Activated naive CD8-positive, alpha-beta T cell treated with anti-CD3 and anti-CD28 coated beads for 36 hours (primary cell): Measurements from ENCODE around the gene AS3MT. TPM values are rescaled to one million over a fixed set of nuclear protein-coding genes. Genes with fewer than 3 reads are reported as not detected.
A peak's percentile ranks its signal among the peaks of the same experiment; 100 is the strongest.
"Not testable (repeated sequence)": the region's sequence is repeated elsewhere in the genome, so short reads cannot be mapped to it uniquely, and the experiment has no call there.

ENCODE experiments used
- DNase-seq: peaks from one replicate; pipeline ENCODE4 v3.0.0; 2021
- H3K27ac Mint-ChIP-seq: one replicate; pipeline ENCODE4 v1.8.0; 2022; ENCODE audit warnings: mild to moderate bottlenecking, moderate library complexity, mixed read lengths
- H3K27me3 Mint-ChIP-seq: one replicate; pipeline ENCODE4 v1.8.0; 2022; ENCODE audit warnings: mild to moderate bottlenecking, mixed read lengths
- H3K36me3 Mint-ChIP-seq: one replicate; pipeline ENCODE4 v1.8.0; 2021; ENCODE audit warnings: mild to moderate bottlenecking, mixed read lengths
- H3K4me1 Mint-ChIP-seq: one replicate; pipeline ENCODE4 v1.8.0; 2021; ENCODE audit warnings: mixed read lengths
- H3K4me3 Mint-ChIP-seq: one replicate; pipeline ENCODE4 v1.8.0; 2022; ENCODE audit warnings: mild to moderate bottlenecking, moderate library complexity, mixed read lengths
- H3K9me3 Mint-ChIP-seq: one replicate; pipeline ENCODE4 v1.8.0; 2022; ENCODE audit warnings: mixed read lengths
- total RNA-seq, 2 experiments: library from RNA; stranded (reverse); gene quantifications; one replicate each; pipeline ENCODE4 v1.2.3, GENCODE V29; 2021

The AS3MT gene
- total RNA-seq: 1 to 10 TPM in 1 of 2 experiments, not detected in 1; 1.2 TPM

GRCh38 chr10:102869258-102870198 lies at the start of gene AS3MT:
Gene AS3MT (plus strand): TSS chr10:102869470. CDS start chr10:102869593, 123 bp downstream.
- H3K27me3 Mint-ChIP-seq: peaks cover 28% of the 10 kb centered on the region
- H3K27ac Mint-ChIP-seq: no peak within 1 kb of the TSS
- DNase-seq: peak; percentile 54
- H3K4me3 Mint-ChIP-seq: peak within 1 kb of the TSS; percentile 73
- H3K4me1 Mint-ChIP-seq: peaks cover 4% of the 10 kb centered on the region
- H3K9me3 Mint-ChIP-seq: no peaks in the 10 kb centered on the region
- H3K36me3 Mint-ChIP-seq: no peaks in the 10 kb centered on the region

GRCh38 chr10:102820008-102820407 lies 49.3 kb upstream of the AS3MT start:
- not testable (repeated sequence) for H3K9me3 Mint-ChIP-seq, H3K36me3 Mint-ChIP-seq, H3K27ac Mint-ChIP-seq, H3K4me1 Mint-ChIP-seq, DNase-seq, H3K27me3 Mint-ChIP-seq, H3K4me3 Mint-ChIP-seq

GRCh38 chr10:102822222-102822621 lies 47.0 kb upstream of the AS3MT start:
- H3K9me3 Mint-ChIP-seq: no peaks in the 10 kb centered on the region
- no peak for DNase-seq
- no peaks in the 10 kb centered on the region for H3K27me3 Mint-ChIP-seq
- H3K36me3 Mint-ChIP-seq: no peaks in the 10 kb centered on the region
- no peaks in the 10 kb centered on the region for H3K4me1 Mint-ChIP-seq
- no peak overlapping the region for H3K27ac Mint-ChIP-seq
- no peak overlapping the region for H3K4me3 Mint-ChIP-seq

- Mint-ChIP-seq H3K4me3 (no peak overlapping the region), H3K36me3 (no peaks in the 10 kb centered on the region), H3K27ac (no peak overlapping the region), H3K27me3 (no peaks in the 10 kb centered on the region), H3K4me1 (no peaks in the 10 kb centered on the region), H3K9me3 (no peaks in the 10 kb centered on the region)
- no peak for DNase-seq
Observed at GRCh38 chr10:102824664-102825063, 44.6 kb upstream of the AS3MT start.

- H3K27me3 Mint-ChIP-seq: no peaks in the 10 kb centered on the region
- no peaks in the 10 kb centered on the region for H3K36me3 Mint-ChIP-seq
- no peak overlapping the region for H3K27ac Mint-ChIP-seq
- H3K4me1 Mint-ChIP-seq: no peaks in the 10 kb centered on the region
- no peak for DNase-seq
- no peaks in the 10 kb centered on the region for H3K9me3 Mint-ChIP-seq
- no peak overlapping the region for H3K4me3 Mint-ChIP-seq
Observed at GRCh38 chr10:102826148-102826796, 43.0 kb upstream of the AS3MT start.

- no peak overlapping the region for H3K27ac Mint-ChIP-seq
- DNase-seq: no peak
- no peaks in the 10 kb centered on the region for H3K36me3 Mint-ChIP-seq
- no peaks in the 10 kb centered on the region for H3K4me1 Mint-ChIP-seq
- H3K4me3 Mint-ChIP-seq: no peak overlapping the region
- no peaks in the 10 kb centered on the region for H3K27me3 Mint-ChIP-seq
- H3K9me3 Mint-ChIP-seq: no peaks in the 10 kb centered on the region
Observed at GRCh38 chr10:102827597-102827975, 41.7 kb upstream of the AS3MT start.

- no peak for DNase-seq
- H3K27ac Mint-ChIP-seq: no peak overlapping the region
- H3K36me3 Mint-ChIP-seq: no peaks in the 10 kb centered on the region
- H3K4me3 Mint-ChIP-seq: no peak overlapping the region
- no peaks in the 10 kb centered on the region for H3K27me3 Mint-ChIP-seq
- no peaks in the 10 kb centered on the region for H3K4me1 Mint-ChIP-seq
- no peaks in the 10 kb centered on the region for H3K9me3 Mint-ChIP-seq
Observed at GRCh38 chr10:102831322-102832071, 37.8 kb upstream of the AS3MT start.

- H3K9me3 Mint-ChIP-seq: no peaks in the 10 kb centered on the region
- no peak overlapping the region for H3K27ac Mint-ChIP-seq
- DNase-seq: no peak
- no peaks in the 10 kb centered on the region for H3K4me1 Mint-ChIP-seq
- H3K27me3 Mint-ChIP-seq: no peaks in the 10 kb centered on the region
- no peak overlapping the region for H3K4me3 Mint-ChIP-seq
- H3K36me3 Mint-ChIP-seq: no peaks in the 10 kb centered on the region
Observed at GRCh38 chr10:102832248-102832647, 37.0 kb upstream of the AS3MT start.

GRCh38 chr10:102832987-102833386 lies 36.3 kb upstream of the AS3MT start:
- DNase-seq: no peak
- no peaks in the 10 kb centered on the region for H3K36me3 Mint-ChIP-seq
- H3K9me3 Mint-ChIP-seq: peaks cover under 1% of the 10 kb centered on the region
- no peaks in the 10 kb centered on the region for H3K27me3 Mint-ChIP-seq
- no peak overlapping the region for H3K4me3 Mint-ChIP-seq
- H3K27ac Mint-ChIP-seq: no peak overlapping the region
- H3K4me1 Mint-ChIP-seq: no peaks in the 10 kb centered on the region

- H3K9me3 Mint-ChIP-seq: peaks cover 5% of the 10 kb centered on the region
- DNase-seq: no peak
- no peaks in the 10 kb centered on the region for H3K36me3 Mint-ChIP-seq
- H3K4me1 Mint-ChIP-seq: no peaks in the 10 kb centered on the region
- no peak overlapping the region for H3K4me3 Mint-ChIP-seq
- H3K27ac Mint-ChIP-seq: no peak overlapping the region
- no peaks in the 10 kb centered on the region for H3K27me3 Mint-ChIP-seq
Observed at GRCh38 chr10:102834143-102834542, 35.1 kb upstream of the AS3MT start.

GRCh38 chr10:102835007-102835482 lies 34.2 kb upstream of the AS3MT start:
- Mint-ChIP-seq H3K4me1 (no peaks in the 10 kb centered on the region), H3K36me3 (no peaks in the 10 kb centered on the region), H3K9me3 (peaks cover 5% of the 10 kb centered on the region), H3K27ac (no peak overlapping the region), H3K4me3 (no peak overlapping the region), H3K27me3 (no peaks in the 10 kb centered on the region)
- peak; percentile 64 for DNase-seq

GRCh38 chr10:102837230-102837721 lies 32.0 kb upstream of the AS3MT start, which contains the start of gene CYP17A1:
Gene CYP17A1 (minus strand): TSS chr10:102837413. CDS start chr10:102837361, 52 bp downstream.
- H3K27me3 Mint-ChIP-seq: no peaks in the 10 kb centered on the region
- H3K36me3 Mint-ChIP-seq: no peaks in the 10 kb centered on the region
- H3K4me1 Mint-ChIP-seq: no peaks in the 10 kb centered on the region
- no peak within 1 kb of the TSS for H3K4me3 Mint-ChIP-seq
- no peak within 1 kb of the TSS for H3K27ac Mint-ChIP-seq
- no peak for DNase-seq
- H3K9me3 Mint-ChIP-seq: peaks cover 5% of the 10 kb centered on the region

GRCh38 chr10:102838276-102838927 lies 30.9 kb upstream of the AS3MT start:
- H3K27me3 Mint-ChIP-seq, H3K4me3 Mint-ChIP-seq, H3K27ac Mint-ChIP-seq, H3K9me3 Mint-ChIP-seq, DNase-seq, H3K4me1 Mint-ChIP-seq, H3K36me3 Mint-ChIP-seq: not testable (repeated sequence)

GRCh38 chr10:102841827-102842345 lies 27.4 kb upstream of the AS3MT start:
- Mint-ChIP-seq H3K27ac (no peak overlapping the region), H3K9me3 (peaks cover 9% of the 10 kb centered on the region), H3K27me3 (no peaks in the 10 kb centered on the region), H3K36me3 (no peaks in the 10 kb centered on the region), H3K4me3 (no peak overlapping the region), H3K4me1 (no peaks in the 10 kb centered on the region)
- DNase-seq: no peak
